ENCODE results near the gene ANKS1A.

DNA sequence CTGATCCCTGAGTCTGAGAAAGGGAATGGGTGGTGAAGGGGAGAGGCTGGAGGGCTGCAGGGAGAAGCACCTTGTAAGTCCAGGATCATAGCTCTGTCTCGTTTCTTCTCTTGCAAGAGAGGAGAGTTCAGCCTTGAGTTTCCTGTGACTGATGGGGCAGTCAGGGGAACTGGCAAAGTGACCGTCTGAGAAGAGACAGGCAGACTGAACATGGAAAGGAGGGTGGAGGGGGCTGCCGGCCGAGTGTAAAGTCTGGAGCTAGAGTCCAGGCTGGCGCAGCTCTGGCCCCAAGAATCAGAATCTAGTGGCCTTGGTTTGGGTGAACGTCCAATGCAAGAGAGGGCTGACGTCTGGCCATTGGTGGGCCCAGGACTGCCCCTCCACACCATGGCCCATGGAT lies 179.6 kb downstream of the ANKS1A start:
- TF ChIP-seq EZH2 (IDR thresholded peaks at IDR 0.05; ENCODE audit: low read depth) = no peak
- TF ChIP-seq, protein P1, sequence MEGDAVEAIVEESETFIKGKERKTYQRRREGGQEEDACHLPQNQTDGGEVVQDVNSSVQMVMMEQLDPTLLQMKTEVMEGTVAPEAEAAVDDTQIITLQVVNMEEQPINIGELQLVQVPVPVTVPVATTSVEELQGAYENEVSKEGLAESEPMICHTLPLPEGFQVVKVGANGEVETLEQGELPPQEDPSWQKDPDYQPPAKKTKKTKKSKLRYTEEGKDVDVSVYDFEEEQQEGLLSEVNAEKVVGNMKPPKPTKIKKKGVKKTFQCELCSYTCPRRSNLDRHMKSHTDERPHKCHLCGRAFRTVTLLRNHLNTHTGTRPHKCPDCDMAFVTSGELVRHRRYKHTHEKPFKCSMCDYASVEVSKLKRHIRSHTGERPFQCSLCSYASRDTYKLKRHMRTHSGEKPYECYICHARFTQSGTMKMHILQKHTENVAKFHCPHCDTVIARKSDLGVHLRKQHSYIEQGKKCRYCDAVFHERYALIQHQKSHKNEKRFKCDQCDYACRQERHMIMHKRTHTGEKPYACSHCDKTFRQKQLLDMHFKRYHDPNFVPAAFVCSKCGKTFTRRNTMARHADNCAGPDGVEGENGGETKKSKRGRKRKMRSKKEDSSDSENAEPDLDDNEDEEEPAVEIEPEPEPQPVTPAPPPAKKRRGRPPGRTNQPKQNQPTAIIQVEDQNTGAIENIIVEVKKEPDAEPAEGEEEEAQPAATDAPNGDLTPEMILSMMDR (conservative IDR thresholded peaks at IDR 0.05) = no peak

All from PC-9 (cell line).